Rectal smooth muscle tissue (tissue), 1 donor: Measurements from ENCODE around the gene PHLDB2.

ENCODE experiments used
- H3K27ac ChIP-seq: one replicate; pipeline ENCODE4 v1.7.0; 2013; ENCODE audit warnings: low read depth, low read length, inconsistent platforms
- H3K27me3 ChIP-seq: one replicate; pipeline ENCODE4 v1.7.0; 2013; ENCODE audit warnings: low read length; ENCODE audit not compliant: control insufficient read depth, insufficient read depth
- H3K36me3 ChIP-seq: one replicate; pipeline ENCODE4 v1.7.0; 2013; ENCODE audit warnings: low read length; ENCODE audit not compliant: control insufficient read depth, insufficient read depth
- H3K4me1 ChIP-seq: one replicate; pipeline ENCODE4 v1.7.0; 2013; ENCODE audit warnings: low read length; ENCODE audit not compliant: control insufficient read depth, insufficient read depth
- H3K4me3 ChIP-seq: one replicate; pipeline ENCODE4 v1.7.0; 2013; ENCODE audit warnings: low read length
- H3K9ac ChIP-seq: one replicate; pipeline ENCODE4 v1.7.0; 2013; ENCODE audit warnings: low read length

The PHLDB2 gene

GRCh38 chr3:111956995-111957734, 98.1 kb downstream of the PHLDB2 start:
- H3K4me3 ChIP-seq = no peak overlapping the region
- H3K27ac ChIP-seq = no peak overlapping the region
- H3K27me3 ChIP-seq = no peaks in the 10 kb centered on the region
- no peaks in the 10 kb centered on the region for H3K4me1 ChIP-seq
- H3K36me3 ChIP-seq = no peaks in the 10 kb centered on the region
- H3K9ac ChIP-seq = no peak overlapping the region

- no peak overlapping the region for H3K27ac ChIP-seq
- H3K36me3 ChIP-seq = no peaks in the 10 kb centered on the region
- no peak overlapping the region for H3K4me3 ChIP-seq
- H3K4me1 ChIP-seq = no peaks in the 10 kb centered on the region
- H3K9ac ChIP-seq = no peak overlapping the region
- H3K27me3 ChIP-seq = no peaks in the 10 kb centered on the region
Observed at GRCh38 chr3:111961461-111962164, 102.5 kb downstream of the PHLDB2 start.

GRCh38 chr3:111963424-111963823, 104.4 kb downstream of the PHLDB2 start:
- Histone ChIP-seq H3K4me3 (no peak overlapping the region), H3K27ac (no peak overlapping the region), H3K27me3 (no peaks in the 10 kb centered on the region), H3K4me1 (no peaks in the 10 kb centered on the region), H3K9ac (no peak overlapping the region), H3K36me3 (no peaks in the 10 kb centered on the region)

GRCh38 chr3:111965484-111965883, 106.4 kb downstream of the PHLDB2 start:
- no peak overlapping the region for H3K27ac ChIP-seq
- H3K4me3 ChIP-seq = no peak overlapping the region
- no peaks in the 10 kb centered on the region for H3K27me3 ChIP-seq
- no peaks in the 10 kb centered on the region for H3K4me1 ChIP-seq
- no peak overlapping the region for H3K9ac ChIP-seq
- H3K36me3 ChIP-seq = no peaks in the 10 kb centered on the region

- H3K4me3 ChIP-seq = no peak overlapping the region
- H3K9ac ChIP-seq = no peak overlapping the region
Observed at GRCh38 chr3:111967068-111967467, 108.0 kb downstream of the PHLDB2 start.

DNA sequence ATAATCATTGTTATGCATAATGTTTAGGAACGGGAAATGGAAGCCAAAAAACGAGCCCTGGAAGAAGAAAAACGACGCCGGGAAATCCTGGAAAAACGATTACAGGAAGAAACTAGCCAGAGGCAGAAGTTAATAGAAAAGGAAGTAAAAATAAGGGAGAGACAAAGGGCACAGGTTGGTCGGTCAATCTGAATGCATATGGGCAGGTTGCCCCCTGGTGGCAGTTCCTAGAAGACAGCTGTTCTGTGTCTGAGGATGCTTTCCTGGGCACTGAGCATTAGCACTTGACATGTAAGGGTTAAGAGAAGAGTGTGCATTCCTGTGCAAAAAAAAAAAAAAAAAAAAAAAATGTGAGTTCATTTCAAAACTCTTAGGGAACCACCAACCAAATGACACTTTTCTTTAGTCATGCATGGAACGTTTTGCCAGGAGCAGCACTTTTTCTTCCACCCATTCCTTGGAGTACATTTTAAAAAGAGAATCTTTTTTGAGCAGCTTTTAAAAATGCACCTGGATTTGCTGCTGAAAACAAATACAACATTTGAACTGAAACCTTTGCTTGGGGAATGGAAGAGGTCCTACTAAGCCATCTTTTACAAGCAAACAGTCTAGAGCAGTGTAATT, 108.7 kb downstream of the PHLDB2 start:
- H3K36me3 ChIP-seq = no peaks in the 10 kb centered on the region
- H3K4me1 ChIP-seq = no peaks in the 10 kb centered on the region
- H3K27me3 ChIP-seq = no peaks in the 10 kb centered on the region
- no peak overlapping the region for H3K27ac ChIP-seq
- no peak overlapping the region for H3K4me3 ChIP-seq
- no peak overlapping the region for H3K9ac ChIP-seq

More at GRCh38 chr3:111967068-111967467, 108.0 kb downstream of the PHLDB2 start:
- Histone ChIP-seq H3K27me3 (no peaks in the 10 kb centered on the region), H3K36me3 (no peaks in the 10 kb centered on the region), H3K27ac (no peak overlapping the region), H3K4me1 (no peaks in the 10 kb centered on the region)

- no peaks in the 10 kb centered on the region for H3K4me1 ChIP-seq
- H3K27ac ChIP-seq = no peak overlapping the region
- no peak overlapping the region for H3K9ac ChIP-seq
- H3K36me3 ChIP-seq = no peaks in the 10 kb centered on the region
- no peaks in the 10 kb centered on the region for H3K27me3 ChIP-seq
- H3K4me3 ChIP-seq = no peak overlapping the region
Observed at GRCh38 chr3:111968319-111969054, 109.4 kb downstream of the PHLDB2 start.

GRCh38 chr3:111970376-111970775, 111.3 kb downstream of the PHLDB2 start:
- Histone ChIP-seq H3K4me1 (no peaks in the 10 kb centered on the region), H3K9ac (no peak overlapping the region), H3K27me3 (no peaks in the 10 kb centered on the region), H3K4me3 (no peak overlapping the region), H3K36me3 (no peaks in the 10 kb centered on the region), H3K27ac (no peak overlapping the region)

- no peak overlapping the region for H3K9ac ChIP-seq
- no peaks in the 10 kb centered on the region for H3K27me3 ChIP-seq
- H3K4me1 ChIP-seq = no peaks in the 10 kb centered on the region
- H3K4me3 ChIP-seq = no peak overlapping the region
- no peak overlapping the region for H3K27ac ChIP-seq
- no peaks in the 10 kb centered on the region for H3K36me3 ChIP-seq
Observed at GRCh38 chr3:111971533-111972130, 112.6 kb downstream of the PHLDB2 start.

DNA sequence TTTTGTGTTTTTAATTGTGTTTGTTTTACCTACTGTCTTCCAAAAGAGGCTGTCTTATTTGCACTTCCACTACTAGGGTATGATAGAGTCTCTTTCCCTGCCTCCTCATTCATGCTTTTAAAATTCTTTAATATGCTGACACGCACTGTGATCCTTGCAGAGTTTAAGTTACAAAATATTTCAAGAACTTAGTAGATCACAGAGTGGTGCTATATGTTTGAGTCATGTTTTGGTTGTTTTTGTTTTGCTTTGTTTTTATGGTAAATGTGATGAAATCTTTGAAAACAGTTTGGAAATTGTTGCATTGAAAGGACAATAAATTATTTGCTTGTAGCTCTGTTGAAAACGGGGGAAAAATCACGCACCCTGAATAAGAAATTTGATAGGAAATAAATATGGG, 113.8 kb downstream of the PHLDB2 start:
- H3K27me3 ChIP-seq = no peaks in the 10 kb centered on the region
- H3K9ac ChIP-seq = no peak overlapping the region
- H3K36me3 ChIP-seq = no peaks in the 10 kb centered on the region
- H3K4me3 ChIP-seq = no peak overlapping the region
- H3K27ac ChIP-seq = no peak overlapping the region
- H3K4me1 ChIP-seq = no peaks in the 10 kb centered on the region

DNA sequence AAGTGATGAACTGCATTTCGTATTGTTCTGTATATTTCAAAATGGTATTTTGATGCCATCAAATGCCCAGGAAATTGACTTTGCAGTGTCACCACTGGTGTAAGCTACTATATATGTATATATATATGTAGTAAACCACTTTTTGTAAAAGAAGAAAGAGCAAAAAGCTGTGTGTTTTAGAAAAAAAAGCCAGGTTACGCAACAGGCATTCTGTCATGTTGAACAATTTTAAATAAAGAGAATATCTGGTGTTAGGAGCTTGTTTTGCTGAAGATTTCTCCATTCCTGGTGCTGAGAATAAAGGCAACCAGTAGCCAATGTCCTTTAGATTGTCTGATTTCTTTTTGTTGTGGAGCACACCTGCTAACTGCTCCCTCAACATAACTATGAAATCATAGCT, 116.1 kb downstream of the PHLDB2 start:
- Histone ChIP-seq H3K36me3 (no peaks in the 10 kb centered on the region), H3K4me1 (no peaks in the 10 kb centered on the region), H3K4me3 (no peak overlapping the region), H3K27ac (no peak overlapping the region), H3K9ac (no peak overlapping the region), H3K27me3 (no peaks in the 10 kb centered on the region)

DNA sequence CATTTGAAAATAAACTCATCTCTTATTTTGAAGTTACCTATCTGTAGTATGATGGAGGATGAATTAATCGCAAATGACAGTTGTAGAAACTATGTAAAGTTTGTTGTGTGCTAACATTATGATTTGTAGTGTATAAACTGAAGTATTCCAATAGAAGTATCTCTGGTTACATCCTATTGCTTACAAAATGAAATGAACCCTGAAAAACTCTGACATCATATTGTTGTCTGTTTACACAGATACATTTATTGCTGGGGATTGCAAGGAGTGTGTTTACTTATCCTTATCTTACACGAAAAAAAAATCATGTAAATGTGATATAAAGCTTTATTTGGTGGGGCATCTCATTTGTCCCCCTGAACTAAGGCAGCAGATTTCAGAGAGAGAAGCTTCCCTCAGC, 117.2 kb downstream of the PHLDB2 start:
- H3K4me1 ChIP-seq = no peaks in the 10 kb centered on the region
- H3K4me3 ChIP-seq = no peak overlapping the region
- no peaks in the 10 kb centered on the region for H3K36me3 ChIP-seq
- no peak overlapping the region for H3K9ac ChIP-seq
- no peaks in the 10 kb centered on the region for H3K27me3 ChIP-seq
- H3K27ac ChIP-seq = no peak overlapping the region
